NT2/D1 (cell line): ENCODE results near the gene CRAMP1.

Experiments
- DNase-seq: peaks from one replicate; pipeline ENCODE4 v3.0.0-alpha.2; 2011; ENCODE audit warnings: low read depth, low spot score
- H3K27me3 ChIP-seq: 2 replicates; pipeline ENCODE4 v1.6.0; 2011; ENCODE audit warnings: mild to moderate bottlenecking; ENCODE audit not compliant: insufficient read length, insufficient read depth
- H3K36me3 ChIP-seq: 2 replicates; pipeline ENCODE4 v1.6.1; 2011; ENCODE audit warnings: mild to moderate bottlenecking, low read length, mixed read lengths; ENCODE audit not compliant: insufficient read depth, insufficient read length
- H3K4me1 ChIP-seq: 2 replicates; pipeline ENCODE4 v1.5.1; 2011; ENCODE audit not compliant: insufficient read depth, insufficient read length
- H3K4me3 ChIP-seq: 2 replicates; pipeline ENCODE4 v1.5.1; 2011; ENCODE audit warnings: low read depth; ENCODE audit not compliant: insufficient read length
- H3K9ac ChIP-seq: 2 replicates; pipeline ENCODE4 v1.6.0; 2011; ENCODE audit warnings: low read depth; ENCODE audit not compliant: insufficient read length
- H3K9me3 ChIP-seq: 2 replicates; pipeline ENCODE4 v1.5.1; 2011; ENCODE audit warnings: mild to moderate bottlenecking, low read length; ENCODE audit not compliant: insufficient read depth
- SUZ12 ChIP-seq: IDR thresholded peaks from 2 replicates; pipeline ENCODE4 v1.6.1; 2011; ENCODE audit not compliant: insufficient read length, insufficient read depth; ENCODE audit errors: extremely low read depth
- YY1 ChIP-seq: IDR thresholded peaks from 2 replicates; pipeline ENCODE4 v1.6.1; 2011; ENCODE audit not compliant: insufficient read length, insufficient read depth
- ZNF274 ChIP-seq: IDR thresholded peaks from 2 replicates; pipeline ENCODE4 v1.6.1; 2011; ENCODE audit warnings: mild to moderate bottlenecking, low read depth, low read length

Gene CRAMP1

GRCh38 chr16:1612320-1613111, at the start of gene CRAMP1:
CRAMP1 (plus strand) TSS chr16:1612360; CDS start chr16:1614640, 2,280 bp downstream.
- no peak for DNase-seq
- Histone ChIP-seq H3K4me3 (peak within 1 kb of the TSS; percentile 84), H3K9ac (peak within 1 kb of the TSS; percentile 95), H3K4me1 (peaks cover 7% of the 10 kb centered on the region), H3K36me3 (peaks cover 19% of the 10 kb centered on the region), H3K9me3 (no peaks in the 10 kb centered on the region), H3K27me3 (peaks cover 34% of the 10 kb centered on the region)
- TF ChIP-seq SUZ12 (no peak), YY1 (no peak), ZNF274 (no peak)

GRCh38 chr16:1563786-1564185, 48.4 kb upstream of the CRAMP1 start:
- no peak overlapping the region for H3K4me3 ChIP-seq
- DNase-seq = no peak
- no peak overlapping the region for H3K9ac ChIP-seq
- H3K36me3 ChIP-seq = peaks cover 37% of the 10 kb centered on the region
- no peaks in the 10 kb centered on the region for H3K27me3 ChIP-seq
- TF ChIP-seq SUZ12 (no peak), ZNF274 (no peak), YY1 (no peak)
- H3K4me1 ChIP-seq = peaks cover 23% of the 10 kb centered on the region
- H3K9me3 ChIP-seq = no peaks in the 10 kb centered on the region

- peaks cover 32% of the 10 kb centered on the region for H3K36me3 ChIP-seq
- no peak overlapping the region for H3K9ac ChIP-seq
- H3K27me3 ChIP-seq = no peaks in the 10 kb centered on the region
- DNase-seq = no peak
- TF ChIP-seq YY1 (no peak), SUZ12 (no peak), ZNF274 (no peak)
- peaks cover 20% of the 10 kb centered on the region for H3K4me1 ChIP-seq
- no peaks in the 10 kb centered on the region for H3K9me3 ChIP-seq
- no peak overlapping the region for H3K4me3 ChIP-seq
Measured at GRCh38 chr16:1564325-1564724, 47.8 kb upstream of the CRAMP1 start.

- Histone ChIP-seq H3K4me3 (no peak overlapping the region), H3K27me3 (no peaks in the 10 kb centered on the region), H3K4me1 (peaks cover 14% of the 10 kb centered on the region), H3K36me3 (peaks cover 25% of the 10 kb centered on the region), H3K9me3 (no peaks in the 10 kb centered on the region), H3K9ac (peak overlapping the region; percentile 27)
- DNase-seq = no peak
- no peak for TF ChIP-seq SUZ12
- no peak for TF ChIP-seq ZNF274
- no peak for TF ChIP-seq YY1
Measured at GRCh38 chr16:1565083-1565805, 46.9 kb upstream of the CRAMP1 start.

- no peak for DNase-seq
- Histone ChIP-seq H3K4me3 (no peak overlapping the region), H3K27me3 (no peaks in the 10 kb centered on the region), H3K4me1 (peaks cover 3% of the 10 kb centered on the region), H3K9ac (no peak overlapping the region), H3K9me3 (no peaks in the 10 kb centered on the region), H3K36me3 (peaks cover 20% of the 10 kb centered on the region)
- TF ChIP-seq SUZ12 (no peak), ZNF274 (no peak), YY1 (no peak)
Measured at GRCh38 chr16:1567988-1568387, 44.2 kb upstream of the CRAMP1 start.

GRCh38 chr16:1571012-1571671, 41.0 kb upstream of the CRAMP1 start:
- Histone ChIP-seq H3K4me1 (peaks cover 7% of the 10 kb centered on the region), H3K9ac (no peak overlapping the region), H3K9me3 (peaks cover 5% of the 10 kb centered on the region; the same call in 1 of the 2 replicates), H3K4me3 (no peak overlapping the region), H3K36me3 (peaks cover 14% of the 10 kb centered on the region), H3K27me3 (no peaks in the 10 kb centered on the region)
- TF ChIP-seq ZNF274 (no peak), SUZ12 (no peak), YY1 (no peak)
- no peak for DNase-seq

- H3K4me3 ChIP-seq = no peak overlapping the region
- H3K9me3 ChIP-seq = peaks cover 5% of the 10 kb centered on the region; the same call in 1 of the 2 replicates
- H3K9ac ChIP-seq = no peak overlapping the region
- peaks cover 7% of the 10 kb centered on the region for H3K4me1 ChIP-seq
- H3K36me3 ChIP-seq = peaks cover 19% of the 10 kb centered on the region
- DNase-seq = no peak
- no peak for TF ChIP-seq YY1
- TF ChIP-seq SUZ12 = no peak
- TF ChIP-seq ZNF274 = no peak
- H3K27me3 ChIP-seq = no peaks in the 10 kb centered on the region
Measured at GRCh38 chr16:1572673-1573072, 39.5 kb upstream of the CRAMP1 start.
